ENCODE results near the gene INSC. TPM values are rescaled to one million over a fixed set of nuclear protein-coding genes. Genes with fewer than 3 reads are reported as not detected.

Gene INSC
- total and polyA plus RNA-seq, 9 of the 15 experiments (the other 6 are each of a cell fraction or from before 2014, with no cell fraction given) = not detected

GRCh38 chr11:15233371-15234165 lies 118.8 kb downstream of the INSC start:
- Histone ChIP-seq H3K9me3 (replicated peaks; ENCODE audit: control insufficient read depth, insufficient read depth, low read depth, low read length) (no peaks in the 10 kb centered on the region), H3K79me2 (ENCODE audit: control insufficient read depth, insufficient read depth, low read length) (no peaks in the 10 kb centered on the region), H3K36me3 (ENCODE audit: control insufficient read depth, insufficient read depth, low read length) (no peaks in the 10 kb centered on the region), H4K20me1 (replicated peaks; ENCODE audit: control insufficient read depth, insufficient read depth, low read length) (no peaks in the 10 kb centered on the region), H3K9me1 (ENCODE audit: control insufficient read depth, insufficient read depth, low read length) (no peaks in the 10 kb centered on the region), H2AFZ (ENCODE audit: low read depth, low read length) (no peak overlapping the region), H3K4me2 (ENCODE audit: insufficient read depth, low read length) (no peak overlapping the region), H3K27ac (ENCODE audit: extremely low read depth, low read depth, low read length) (no peak overlapping the region), H3K4me1 (replicated peaks in 1 of 2; ENCODE audit: control insufficient read depth in 2 of 2, insufficient read depth in 2 of 2, low read length in 2 of 2) (no peaks in the 10 kb centered on the region), H3K9ac (ENCODE audit: insufficient read depth in 1 of 2, low read depth in 2 of 2, low read length in 2 of 2) (no peak overlapping the region), H3K27me3 (ENCODE audit: control insufficient read depth in 2 of 2, insufficient read depth in 2 of 2, low read length in 2 of 2) (peaks cover 0 to 4% of the 10 kb centered on the region in 2 experiments; a peak in 1 of 5 replicates), H3K4me3 (no peak overlapping the region)
- DNase-seq (ENCODE audit: extremely low read depth in 1 of 4, low spot score in 3 of 4) (no peak), FAIRE-seq (no peak), ATAC-seq (no peak)
- WGBS (ENCODE audit: insufficient coverage, low coverage, missing lambda C conversion rate) = 0% methylated on average over 8 of the region's 8 CpGs
- ChIA-PET CTCF (ENCODE audit: low intra/inter-chr PET ratio) (no interaction called here), POLR2A (interaction anchor here (1.0 kb wide), 1 partner anchor 13 kb away, joined by 3 read pairs; no protein-coding TSS in a partner anchor)
- in situ Hi-C loops (cut with MboI) = no loop called here
- no TSS peak for BruUV-seq (replicated peaks)
- intact Hi-C loops (cut with micrococcal nuclease) = no loop called here
- TF ChIP-seq ARID4B (CRISPR knock-in tag; IDR thresholded peaks at IDR 0.05) (no peak), ZNF589 (CRISPR knock-in tag; IDR thresholded peaks at IDR 0.05; ENCODE audit: low read depth) (no peak), THAP12 (CRISPR knock-in tag; IDR thresholded peaks at IDR 0.05) (no peak), KDM1A (IDR thresholded peaks at IDR 0.05) (no peak), HMGN3 (IDR thresholded peaks at IDR 0.05; ENCODE audit: borderline replicate concordance, extremely low read depth, insufficient read length, low read depth, low read length) (no peak), CBX1 (IDR thresholded peaks at IDR 0.05; ENCODE audit: low read depth) (no peak)
